Activated T-cell treated with anti-CD3 and anti-CD28 coated beads for 48 hours (primary cell): ENCODE measurements around the gene ADCY2.
A peak's percentile ranks its signal among the peaks of the same experiment; 100 is the strongest.

Experiments
- DNase-seq: peaks from one replicate; pipeline ENCODE4 v3.0.0-alpha.2; 2020; ENCODE audit warnings: low read depth

The ADCY2 gene

GRCh38 chr5:7745882-7746610, 350.1 kb downstream of the ADCY2 start:
- DNase-seq, result peak; percentile 18

- DNase-seq, result no peak
Measured at GRCh38 chr5:7747728-7748127, 351.8 kb downstream of the ADCY2 start.

DNA sequence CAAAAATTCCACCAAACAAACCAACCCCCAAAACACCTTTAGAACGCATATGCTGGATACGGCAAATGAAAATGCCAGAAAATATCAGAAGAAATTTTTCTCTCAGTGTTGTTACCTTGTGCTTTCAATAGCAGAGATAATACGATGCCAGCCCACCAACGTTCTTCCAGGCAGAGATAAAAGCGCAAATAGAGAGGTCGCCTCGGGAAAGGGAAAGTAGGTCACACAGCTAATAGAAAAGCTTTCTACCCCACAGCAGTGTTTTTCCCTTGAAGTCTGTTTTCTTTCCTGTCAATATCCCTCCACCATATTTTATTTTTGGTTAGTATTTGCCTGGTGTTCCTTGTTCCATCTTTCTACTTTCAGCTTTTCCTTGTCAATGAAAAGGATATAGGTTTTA, 353.7 kb downstream of the ADCY2 start:
- no peak for DNase-seq

DNA sequence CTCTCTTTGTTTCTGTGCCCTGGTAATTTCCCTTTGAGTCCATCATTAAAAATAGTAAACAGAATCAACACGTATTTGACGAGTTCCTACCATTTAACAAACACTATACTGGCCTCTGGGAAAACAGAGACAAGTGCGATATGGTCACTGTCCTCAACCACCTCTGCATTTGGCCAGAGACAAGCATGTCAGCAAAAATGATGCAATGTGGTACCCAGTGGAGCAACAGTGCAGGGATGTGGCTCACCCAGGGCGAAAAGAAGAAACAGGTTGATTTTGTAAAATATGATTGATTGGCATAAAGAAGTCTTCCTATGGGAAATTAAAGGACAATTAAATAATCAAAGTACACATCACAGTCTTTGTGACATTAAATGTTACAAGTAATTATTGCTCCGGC, 355.9 kb downstream of the ADCY2 start:
- no peak for DNase-seq

GRCh38 chr5:7753181-7753580, 357.2 kb downstream of the ADCY2 start:
- DNase-seq, result no peak

- no peak for DNase-seq
Measured at GRCh38 chr5:7753596-7753995, 357.7 kb downstream of the ADCY2 start.

GRCh38 chr5:7754490-7754889, 358.6 kb downstream of the ADCY2 start:
- DNase-seq, result no peak

GRCh38 chr5:7754997-7755596, 359.2 kb downstream of the ADCY2 start:
- DNase-seq, result peak; percentile 51

GRCh38 chr5:7755958-7756357, 360.0 kb downstream of the ADCY2 start:
- DNase-seq, result no peak

GRCh38 chr5:7756453-7756852, 360.5 kb downstream of the ADCY2 start:
- no peak for DNase-seq

- DNase-seq, result no peak
Measured at GRCh38 chr5:7759257-7759871, 363.4 kb downstream of the ADCY2 start.

DNA sequence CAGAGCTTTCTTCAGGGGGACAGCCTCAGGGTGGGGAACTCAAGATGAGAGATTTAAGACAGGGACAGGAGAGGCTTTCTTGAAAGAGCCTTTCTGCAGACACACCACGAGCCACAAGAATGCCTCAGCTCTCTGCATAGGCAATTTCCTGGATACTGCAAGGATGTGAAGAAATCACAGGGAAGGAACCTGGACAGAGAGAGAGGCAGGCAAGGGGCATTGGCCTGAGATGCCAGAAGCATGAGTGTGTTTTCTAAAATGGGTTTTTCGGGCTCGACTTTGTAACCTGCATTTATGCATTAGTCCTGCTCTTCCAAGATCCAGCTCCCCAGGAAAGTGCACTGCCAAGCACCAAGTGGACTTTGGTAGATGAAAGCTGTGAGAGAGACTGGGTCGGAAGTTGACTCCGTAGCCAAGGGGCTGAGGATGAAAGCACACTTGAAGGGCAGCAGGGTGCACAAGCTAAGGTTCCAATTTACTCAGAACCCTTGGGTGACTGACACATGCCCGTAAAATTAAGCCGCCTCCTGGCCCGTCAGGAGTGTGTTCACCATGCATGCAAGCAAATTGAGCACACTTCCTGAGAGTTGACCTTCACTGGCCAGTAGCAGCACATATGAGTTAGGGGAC, 364.1 kb downstream of the ADCY2 start:
- no peak for DNase-seq

GRCh38 chr5:7762267-7762666, 366.3 kb downstream of the ADCY2 start:
- DNase-seq, result no peak

- no peak for DNase-seq
Measured at GRCh38 chr5:7763621-7764072, 367.7 kb downstream of the ADCY2 start.

GRCh38 chr5:7764452-7764851, 368.5 kb downstream of the ADCY2 start:
- DNase-seq, result no peak

- DNase-seq, result no peak
Measured at GRCh38 chr5:7770436-7770835, 374.5 kb downstream of the ADCY2 start.

DNA sequence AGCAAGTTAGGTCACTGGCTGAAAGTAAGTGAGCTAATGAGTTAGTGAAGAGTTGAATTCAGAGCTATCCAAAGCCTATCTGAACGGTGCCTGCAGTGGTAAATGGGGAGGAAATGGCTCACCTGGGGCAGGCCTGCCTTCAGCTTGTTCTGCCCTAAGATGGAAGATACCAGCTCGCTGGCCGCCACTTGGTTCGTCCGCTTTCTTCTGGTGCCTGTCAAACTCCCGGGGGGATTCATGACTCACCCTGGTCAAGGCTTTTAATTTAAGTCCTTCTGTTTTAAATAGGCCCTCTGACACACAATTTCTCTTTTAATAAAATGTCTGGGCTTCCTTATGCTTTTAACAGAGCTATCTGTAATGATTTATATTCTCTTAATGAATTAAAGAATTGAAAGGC, 376.2 kb downstream of the ADCY2 start:
- DNase-seq, result no peak

DNA sequence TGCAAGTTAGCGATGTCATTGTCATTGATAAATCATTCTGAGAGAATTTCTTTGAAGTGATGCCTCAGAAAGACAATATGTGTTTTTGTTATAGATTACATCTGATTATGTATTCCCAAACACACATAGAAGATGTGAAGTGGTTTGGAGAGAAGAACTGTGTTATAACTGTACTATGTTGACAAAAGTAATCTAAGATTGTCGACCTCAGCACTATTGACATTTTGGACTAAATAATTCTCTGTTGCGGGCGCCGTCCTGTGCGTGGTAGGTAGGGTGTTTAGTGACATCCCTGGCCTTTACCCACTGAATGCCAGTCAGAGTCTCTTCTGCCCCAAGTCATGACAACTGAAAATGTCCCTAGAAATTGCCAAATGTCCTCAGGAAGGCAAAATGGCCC, 377.2 kb downstream of the ADCY2 start:
- DNase-seq, result no peak

DNA sequence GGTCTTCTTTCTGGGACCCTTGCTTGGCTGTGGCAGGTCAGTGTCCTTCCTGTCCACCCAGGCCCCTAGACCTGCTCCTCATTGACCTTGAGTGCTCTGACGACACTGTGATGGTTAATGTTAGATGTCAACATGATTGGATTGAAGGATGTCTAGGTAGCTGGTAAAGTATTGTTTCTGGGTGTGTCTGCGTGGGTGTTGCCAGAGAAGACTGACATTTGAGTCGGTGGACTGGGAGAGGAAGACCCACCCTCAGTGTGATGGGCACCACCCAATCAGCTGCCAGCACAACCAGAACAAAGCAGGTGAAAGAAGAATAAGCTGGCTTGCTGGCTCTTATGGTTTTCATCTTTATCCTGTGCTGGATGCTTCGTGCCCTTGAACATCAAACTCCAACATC, 380.5 kb downstream of the ADCY2 start:
- DNase-seq, result no peak

DNA sequence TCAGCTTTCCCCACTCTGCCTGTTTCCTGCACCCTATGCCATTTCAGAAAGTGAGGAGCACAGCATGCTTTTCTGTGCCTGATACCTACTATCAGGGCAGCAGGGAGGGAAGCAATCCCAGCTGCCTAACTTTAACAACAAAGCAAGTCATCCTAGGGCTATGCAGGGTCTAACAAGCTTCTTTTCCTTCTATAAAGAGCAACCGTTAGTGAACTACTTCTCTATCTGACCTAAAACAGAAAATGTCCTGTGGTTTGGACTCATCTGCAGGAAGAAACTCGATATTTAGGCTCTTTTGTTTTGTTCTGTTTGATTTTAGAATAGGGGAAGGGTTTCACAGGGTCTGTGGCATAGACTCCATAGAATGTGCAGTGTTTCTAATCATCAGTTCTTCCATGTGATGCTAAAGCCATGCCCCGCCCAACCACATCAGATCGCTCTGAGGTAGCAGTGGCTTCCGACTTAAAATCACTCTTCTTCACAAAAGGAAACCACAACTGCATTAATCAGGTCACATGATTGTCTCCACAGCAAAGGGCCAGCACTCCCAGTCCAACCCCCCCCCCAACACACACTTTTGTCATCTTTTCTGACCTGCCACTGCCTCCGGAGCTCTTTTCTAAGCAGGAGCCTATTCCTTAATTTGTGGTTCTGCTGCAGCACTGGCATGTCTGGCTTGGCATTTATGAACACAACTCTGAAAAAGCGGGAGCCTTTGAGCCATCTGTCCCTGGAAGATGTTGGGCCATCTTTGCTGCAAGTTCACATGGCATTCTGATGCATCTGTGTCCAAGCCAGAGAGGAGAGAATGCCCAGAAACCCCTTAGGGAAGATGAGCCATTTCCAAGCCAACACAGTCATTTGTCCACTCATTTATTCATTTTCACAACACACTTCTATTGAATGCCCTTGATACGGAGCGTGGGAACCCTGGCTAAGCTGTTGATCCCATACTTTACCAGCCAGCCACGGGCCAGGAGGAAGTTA, 383.4 kb downstream of the ADCY2 start:
- no peak for DNase-seq

DNA sequence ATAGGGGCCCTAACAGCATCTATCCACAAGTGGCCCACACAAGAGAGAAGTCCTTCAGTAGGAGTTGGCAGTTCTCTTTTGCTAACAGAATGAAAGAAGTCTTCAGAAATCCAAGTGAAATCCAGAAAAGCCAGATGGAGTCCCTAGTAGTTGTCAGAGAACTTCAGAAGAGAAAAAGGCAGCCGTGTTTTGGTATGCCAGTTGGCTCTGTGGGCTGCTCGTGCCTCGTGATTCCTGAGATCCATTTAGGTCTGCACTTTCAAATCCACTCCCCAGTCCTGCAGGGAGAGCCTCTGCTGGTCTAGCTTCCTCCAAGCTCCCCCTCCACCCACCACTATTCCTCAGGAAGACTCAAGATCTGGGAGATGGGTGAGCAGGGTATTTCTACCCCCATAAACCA, 386.0 kb downstream of the ADCY2 start:
- DNase-seq, result no peak
